ENCODE data around the gene CEP164. TPM values are rescaled to one million over a fixed set of nuclear protein-coding genes. Genes with fewer than 3 reads are reported as not detected.

CEP164 gene
- polyA plus RNA-seq, 3 donors = 4.3 to 32.1 (median 8.0) TPM

- Mint-ChIP-seq H3K36me3 (no peaks in the 10 kb centered on the region), H3K4me1 (peaks cover 1% of the 10 kb centered on the region), H3K27me3 (ENCODE audit: low read depth in 3 of 3) (peaks cover 3 to 14% (median 5%) of the 10 kb centered on the region in 3 donors), H3K4me3 (no peak overlapping the region), H3K9me3 (no peaks in the 10 kb centered on the region), H3K27ac (peak overlapping the region in 1 of 7 donors; percentile 8)
- no peak for TF ChIP-seq CTCF (IDR thresholded peaks at IDR 0.05)
- H3K79me2 ChIP-seq (ENCODE audit: insufficient read depth, low read length) = no peaks in the 10 kb centered on the region
- H3K9me3 ChIP-seq (replicated peaks in 1 of 2; ENCODE audit: control insufficient read depth in 1 of 2, insufficient read depth in 1 of 2, low read length in 2 of 2) = no peaks in the 10 kb centered on the region
- no peak overlapping the region for H2AFZ ChIP-seq (ENCODE audit: insufficient read depth, low read depth, low read length, poor library complexity, severe bottlenecking)
- peak overlapping the region; percentile 8 for H3K9ac ChIP-seq (ENCODE audit: insufficient read depth, low read length, poor library complexity, severe bottlenecking)
- WGBS (ENCODE audit: insufficient coverage) = 86% methylated on average over 5 of the region's 7 CpGs
- H3K4me1 ChIP-seq (ENCODE audit: control insufficient read depth in 1 of 2, insufficient read depth in 2 of 2, low read length in 2 of 2) = no peaks in the 10 kb centered on the region
- no peak overlapping the region for H3K4me3 ChIP-seq (replicated peaks in 1 of 3; ENCODE audit: low read depth in 2 of 3, low read length in 3 of 3)
- H3K27ac ChIP-seq (ENCODE audit: low read depth in 1 of 2, low read length in 2 of 2) = no peak overlapping the region
- intact Hi-C loops (cut with micrococcal nuclease) = loop anchor here (5.0 to 10.0 kb wide), 4 partner anchors 370 to 528 kb away; partner anchors contain the start of gene DSCAML1 (in 1 of the 2)
- H3K36me3 ChIP-seq (replicated peaks in 1 of 2; ENCODE audit: control insufficient read depth in 1 of 2, insufficient read depth in 2 of 2, low read length in 2 of 2) = no peaks in the 10 kb centered on the region
- H4K20me1 ChIP-seq (ENCODE audit: insufficient read depth, low read length) = no peaks in the 10 kb centered on the region
- H3K4me2 ChIP-seq (replicated peaks; ENCODE audit: extremely low read depth, low read length, poor library complexity, severe bottlenecking) = no peak overlapping the region
- no peak for DNase-seq
- no peaks in the 10 kb centered on the region for H3K27me3 ChIP-seq (ENCODE audit: control insufficient read depth in 2 of 2, insufficient read depth in 2 of 2, low read length in 2 of 2)
Measured at GRCh38 chr11:117426941-117427340, 99.3 kb downstream of the CEP164 start.

GRCh38 chr11:117427356-117427874 lies 99.8 kb downstream of the CEP164 start:
- no peaks in the 10 kb centered on the region for H3K79me2 ChIP-seq (ENCODE audit: insufficient read depth, low read length)
- no peaks in the 10 kb centered on the region for H3K9me3 Mint-ChIP-seq
- peak overlapping the region; percentile 8 for H3K9ac ChIP-seq (ENCODE audit: insufficient read depth, low read length, poor library complexity, severe bottlenecking)
- DNase-seq = no peak
- H3K4me3 ChIP-seq (replicated peaks in 1 of 3; ENCODE audit: low read depth in 2 of 3, low read length in 3 of 3) = no peak overlapping the region
- 92% methylated on average over 4 of the region's 11 CpGs for WGBS (ENCODE audit: insufficient coverage)
- no peaks in the 10 kb centered on the region for H4K20me1 ChIP-seq (ENCODE audit: insufficient read depth, low read length)
- no peak overlapping the region for H3K27ac ChIP-seq (ENCODE audit: low read depth in 1 of 2, low read length in 2 of 2)
- intact Hi-C loops (cut with micrococcal nuclease) = loop anchor here (5.0 to 10.0 kb wide), 4 partner anchors 370 to 527 kb away; partner anchors contain the start of gene DSCAML1 (in 1 of the 2)
- no peak overlapping the region for H2AFZ ChIP-seq (ENCODE audit: insufficient read depth, low read depth, low read length, poor library complexity, severe bottlenecking)
- no peak overlapping the region for H3K4me2 ChIP-seq (replicated peaks; ENCODE audit: extremely low read depth, low read length, poor library complexity, severe bottlenecking)
- H3K27me3 Mint-ChIP-seq (ENCODE audit: low read depth in 3 of 3) = peaks cover 3 to 14% (median 5%) of the 10 kb centered on the region in 3 donors
- H3K36me3 Mint-ChIP-seq = no peaks in the 10 kb centered on the region
- H3K9me3 ChIP-seq (replicated peaks in 1 of 2; ENCODE audit: control insufficient read depth in 1 of 2, insufficient read depth in 1 of 2, low read length in 2 of 2) = no peaks in the 10 kb centered on the region
- peaks cover 1% of the 10 kb centered on the region for H3K4me1 Mint-ChIP-seq
- no peaks in the 10 kb centered on the region for H3K4me1 ChIP-seq (ENCODE audit: control insufficient read depth in 1 of 2, insufficient read depth in 2 of 2, low read length in 2 of 2)
- TF ChIP-seq CTCF (IDR thresholded peaks at IDR 0.05) = no peak
- no peaks in the 10 kb centered on the region for H3K27me3 ChIP-seq (ENCODE audit: control insufficient read depth in 2 of 2, insufficient read depth in 2 of 2, low read length in 2 of 2)
- H3K4me3 Mint-ChIP-seq = no peak overlapping the region
- H3K27ac Mint-ChIP-seq = no peak overlapping the region
- H3K36me3 ChIP-seq (replicated peaks in 1 of 2; ENCODE audit: control insufficient read depth in 1 of 2, insufficient read depth in 2 of 2, low read length in 2 of 2) = no peaks in the 10 kb centered on the region
